ENCODE results near the gene KREMEN1.

- TF ChIP-seq TEAD4 (CRISPR knock-in tag; IDR thresholded peaks at IDR 0.05), result no peak
- TF ChIP-seq, protein P1, sequence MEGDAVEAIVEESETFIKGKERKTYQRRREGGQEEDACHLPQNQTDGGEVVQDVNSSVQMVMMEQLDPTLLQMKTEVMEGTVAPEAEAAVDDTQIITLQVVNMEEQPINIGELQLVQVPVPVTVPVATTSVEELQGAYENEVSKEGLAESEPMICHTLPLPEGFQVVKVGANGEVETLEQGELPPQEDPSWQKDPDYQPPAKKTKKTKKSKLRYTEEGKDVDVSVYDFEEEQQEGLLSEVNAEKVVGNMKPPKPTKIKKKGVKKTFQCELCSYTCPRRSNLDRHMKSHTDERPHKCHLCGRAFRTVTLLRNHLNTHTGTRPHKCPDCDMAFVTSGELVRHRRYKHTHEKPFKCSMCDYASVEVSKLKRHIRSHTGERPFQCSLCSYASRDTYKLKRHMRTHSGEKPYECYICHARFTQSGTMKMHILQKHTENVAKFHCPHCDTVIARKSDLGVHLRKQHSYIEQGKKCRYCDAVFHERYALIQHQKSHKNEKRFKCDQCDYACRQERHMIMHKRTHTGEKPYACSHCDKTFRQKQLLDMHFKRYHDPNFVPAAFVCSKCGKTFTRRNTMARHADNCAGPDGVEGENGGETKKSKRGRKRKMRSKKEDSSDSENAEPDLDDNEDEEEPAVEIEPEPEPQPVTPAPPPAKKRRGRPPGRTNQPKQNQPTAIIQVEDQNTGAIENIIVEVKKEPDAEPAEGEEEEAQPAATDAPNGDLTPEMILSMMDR (IDR thresholded peaks at IDR 0.05), result no peak
- TF ChIP-seq, protein P2, sequence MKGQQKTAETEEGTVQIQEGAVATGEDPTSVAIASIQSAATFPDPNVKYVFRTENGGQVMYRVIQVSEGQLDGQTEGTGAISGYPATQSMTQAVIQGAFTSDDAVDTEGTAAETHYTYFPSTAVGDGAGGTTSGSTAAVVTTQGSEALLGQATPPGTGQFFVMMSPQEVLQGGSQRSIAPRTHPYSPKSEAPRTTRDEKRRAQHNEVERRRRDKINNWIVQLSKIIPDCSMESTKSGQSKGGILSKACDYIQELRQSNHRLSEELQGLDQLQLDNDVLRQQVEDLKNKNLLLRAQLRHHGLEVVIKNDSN (CRISPR knock-in tag; IDR thresholded peaks at IDR 0.05), result no peak
- no peak for TF ChIP-seq MLX (CRISPR knock-in tag; IDR thresholded peaks at IDR 0.05)
- no peak for TF ChIP-seq STAT6 (CRISPR knock-in tag; conservative IDR thresholded peaks at IDR 0.05; ENCODE audit: low read depth)
- no peak for TF ChIP-seq ATF3 (CRISPR knock-in tag; conservative IDR thresholded peaks at IDR 0.05)
- TF ChIP-seq NR2C2 (CRISPR knock-in tag; IDR thresholded peaks at IDR 0.05), result no peak
- TF ChIP-seq NFE2L1 (CRISPR knock-in tag; IDR thresholded peaks at IDR 0.05), result no peak
- TF ChIP-seq, protein P3, sequence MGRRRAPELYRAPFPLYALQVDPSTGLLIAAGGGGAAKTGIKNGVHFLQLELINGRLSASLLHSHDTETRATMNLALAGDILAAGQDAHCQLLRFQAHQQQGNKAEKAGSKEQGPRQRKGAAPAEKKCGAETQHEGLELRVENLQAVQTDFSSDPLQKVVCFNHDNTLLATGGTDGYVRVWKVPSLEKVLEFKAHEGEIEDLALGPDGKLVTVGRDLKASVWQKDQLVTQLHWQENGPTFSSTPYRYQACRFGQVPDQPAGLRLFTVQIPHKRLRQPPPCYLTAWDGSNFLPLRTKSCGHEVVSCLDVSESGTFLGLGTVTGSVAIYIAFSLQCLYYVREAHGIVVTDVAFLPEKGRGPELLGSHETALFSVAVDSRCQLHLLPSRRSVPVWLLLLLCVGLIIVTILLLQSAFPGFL (CRISPR knock-in tag; IDR thresholded peaks at IDR 0.05; ENCODE audit: borderline replicate concordance), result no peak
These were observed 20.9 kb downstream of the KREMEN1 start for GRCh38 chr22:29093501-29094300.

All from WTC11 (cell line).